IPS-20b (cell line): ENCODE data around the gene MARK3.
"Not testable (repeated sequence)": the region's sequence is repeated elsewhere in the genome, so short reads cannot be mapped to it uniquely, and the experiment has no call there.

Experiments used
- H3K27ac ChIP-seq: one replicate; pipeline ENCODE4 v1.5.1; 2013; ENCODE audit warnings: low read length
- H3K27me3 ChIP-seq: 2 replicates; pipeline ENCODE4 v1.6.1; 2013; ENCODE audit warnings: mild to moderate bottlenecking, low read length, inconsistent platforms; ENCODE audit not compliant: insufficient read depth
- H3K36me3 ChIP-seq: 2 replicates; pipeline ENCODE4 v1.6.1; 2013; ENCODE audit warnings: low read depth, mild to moderate bottlenecking, inconsistent platforms, low read length, moderate library complexity; ENCODE audit not compliant: insufficient read depth
- H3K4me1 ChIP-seq: 2 replicates; pipeline ENCODE4 v1.6.1; 2013; ENCODE audit warnings: mild to moderate bottlenecking, control low read depth, inconsistent platforms, low read length, moderate library complexity; ENCODE audit not compliant: insufficient read depth
- H3K4me3 ChIP-seq: 2 replicates; pipeline ENCODE4 v1.5.1; 2013; ENCODE audit warnings: mild to moderate bottlenecking, low read length, inconsistent platforms
- H3K9ac ChIP-seq: 2 replicates; pipeline ENCODE4 v1.6.1; 2013; ENCODE audit warnings: low read depth, mild to moderate bottlenecking, inconsistent platforms, low read length, moderate library complexity
- H3K9me3 ChIP-seq: 2 replicates; pipeline ENCODE4 v1.6.1; 2013; ENCODE audit warnings: mild to moderate bottlenecking, low read depth, low read length, inconsistent platforms; ENCODE audit not compliant: insufficient read depth

Gene MARK3

DNA sequence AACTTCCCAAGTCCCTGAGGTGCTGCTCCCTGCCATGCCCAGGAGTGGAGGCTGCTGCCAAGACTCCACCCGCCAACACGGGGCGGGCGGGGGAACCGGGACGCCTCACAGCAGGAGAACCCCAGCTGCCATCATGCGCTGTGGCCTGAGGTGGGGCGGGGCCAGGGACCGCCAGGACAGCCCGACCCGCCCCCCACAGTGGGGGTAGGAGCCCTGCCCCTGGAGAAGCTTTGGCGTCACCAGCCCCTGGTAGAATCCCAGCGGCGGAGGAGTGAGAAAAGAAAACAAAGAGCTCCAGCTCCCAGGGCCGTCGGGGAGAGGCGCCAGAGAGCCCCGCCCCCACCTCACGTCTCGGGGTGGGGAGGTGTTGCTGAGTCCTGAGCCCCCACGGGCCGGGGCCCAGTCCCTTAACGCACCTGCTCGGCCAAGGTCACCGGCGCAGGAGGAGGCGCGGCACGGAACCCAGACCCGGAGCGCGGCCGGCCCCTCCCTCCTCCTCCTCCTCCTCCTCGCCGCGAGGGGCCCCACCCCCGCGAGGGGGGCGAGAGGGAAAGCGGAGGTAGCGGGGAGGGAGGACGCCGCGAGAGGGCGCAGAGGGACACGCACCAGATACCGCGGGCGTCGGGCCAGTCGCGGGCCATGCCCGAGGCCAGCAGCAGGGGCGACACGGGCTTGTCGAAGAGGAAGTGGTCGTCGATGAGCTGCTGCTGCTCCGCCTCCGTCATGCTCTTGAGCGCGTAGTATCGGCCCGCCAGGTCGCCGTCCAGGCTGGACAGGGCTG is 135.6 kb downstream of the MARK3 start:
- Histone ChIP-seq H3K27ac (no peak overlapping the region), H3K36me3 (peaks cover 20% of the 10 kb centered on the region), H3K9me3 (no peaks in the 10 kb centered on the region), H3K4me1 (peaks cover 9% of the 10 kb centered on the region; the same call in 1 of the 2 replicates), H3K9ac (peak overlapping the region; percentile 32; the same call in 1 of the 2 replicates), H3K4me3 (peak overlapping the region; percentile 86), H3K27me3 (peaks cover 28% of the 10 kb centered on the region)

DNA sequence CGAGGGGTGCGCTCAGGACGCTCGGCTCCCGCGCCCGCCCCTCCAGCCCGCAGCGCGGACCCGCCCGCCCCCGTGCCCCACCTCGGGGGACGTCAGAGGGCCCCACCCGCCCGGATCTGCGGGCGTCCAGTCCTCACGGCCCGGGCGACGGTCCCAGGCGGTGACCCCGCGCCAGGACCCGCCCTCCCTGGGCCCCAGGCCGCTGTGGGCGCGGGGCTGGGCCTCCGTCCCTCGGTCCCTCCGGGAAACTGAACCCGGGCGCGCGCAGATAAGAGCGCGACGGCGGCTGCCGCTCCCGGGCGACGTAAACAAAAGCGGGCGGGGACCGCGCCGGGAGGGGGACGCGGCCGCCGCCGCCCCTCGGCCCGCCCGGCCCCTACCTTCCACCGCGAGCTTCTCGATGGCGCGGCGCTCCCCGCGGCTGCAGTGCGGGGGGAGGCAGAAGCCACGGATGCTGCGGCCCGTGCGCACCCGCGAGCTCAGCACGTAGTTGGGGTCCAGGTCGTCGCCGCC is 136.3 kb downstream of the MARK3 start:
- Histone ChIP-seq H3K9ac (peak overlapping the region; percentile 32; the same call in 1 of the 2 replicates), H3K9me3 (no peaks in the 10 kb centered on the region), H3K27ac (no peak overlapping the region), H3K27me3 (peaks cover 28% of the 10 kb centered on the region), H3K4me1 (peaks cover 9% of the 10 kb centered on the region; the same call in 1 of the 2 replicates), H3K36me3 (peaks cover 20% of the 10 kb centered on the region), H3K4me3 (peak overlapping the region; percentile 86; the same call in 1 of the 2 replicates)

DNA sequence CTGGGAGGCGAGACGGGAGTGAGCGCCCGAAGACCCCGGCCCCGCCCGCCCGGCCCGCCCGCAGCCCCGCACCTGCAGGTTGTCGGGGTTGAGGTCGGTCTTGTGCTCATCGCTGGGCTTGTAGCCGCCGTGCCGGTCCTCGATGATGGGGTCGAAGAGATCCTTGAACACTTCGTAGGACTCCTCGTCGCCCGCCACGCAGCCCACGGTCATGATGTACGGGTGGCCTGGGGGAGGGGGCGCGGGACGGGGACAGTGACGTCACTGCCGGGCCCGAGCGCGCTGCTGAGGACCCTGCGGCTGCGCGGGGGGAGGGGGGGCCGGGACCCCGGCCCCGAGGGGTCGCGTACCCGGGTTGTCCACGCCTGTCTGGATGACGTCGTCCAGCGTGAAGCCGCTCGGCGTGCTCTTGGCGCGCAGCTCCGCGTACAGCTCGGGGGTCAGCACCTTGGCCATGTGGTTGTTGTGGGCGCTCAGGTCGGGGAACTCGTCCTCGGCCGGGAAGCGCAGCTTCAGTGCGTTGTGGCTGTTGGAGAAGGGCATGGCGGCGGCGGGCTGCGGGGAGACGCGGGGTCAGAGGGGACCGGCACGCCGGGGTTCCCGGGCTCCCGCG is 136.8 kb downstream of the MARK3 start:
- H3K27ac ChIP-seq, result no peak overlapping the region
- peak overlapping the region; percentile 82 for H3K9ac ChIP-seq

DNA sequence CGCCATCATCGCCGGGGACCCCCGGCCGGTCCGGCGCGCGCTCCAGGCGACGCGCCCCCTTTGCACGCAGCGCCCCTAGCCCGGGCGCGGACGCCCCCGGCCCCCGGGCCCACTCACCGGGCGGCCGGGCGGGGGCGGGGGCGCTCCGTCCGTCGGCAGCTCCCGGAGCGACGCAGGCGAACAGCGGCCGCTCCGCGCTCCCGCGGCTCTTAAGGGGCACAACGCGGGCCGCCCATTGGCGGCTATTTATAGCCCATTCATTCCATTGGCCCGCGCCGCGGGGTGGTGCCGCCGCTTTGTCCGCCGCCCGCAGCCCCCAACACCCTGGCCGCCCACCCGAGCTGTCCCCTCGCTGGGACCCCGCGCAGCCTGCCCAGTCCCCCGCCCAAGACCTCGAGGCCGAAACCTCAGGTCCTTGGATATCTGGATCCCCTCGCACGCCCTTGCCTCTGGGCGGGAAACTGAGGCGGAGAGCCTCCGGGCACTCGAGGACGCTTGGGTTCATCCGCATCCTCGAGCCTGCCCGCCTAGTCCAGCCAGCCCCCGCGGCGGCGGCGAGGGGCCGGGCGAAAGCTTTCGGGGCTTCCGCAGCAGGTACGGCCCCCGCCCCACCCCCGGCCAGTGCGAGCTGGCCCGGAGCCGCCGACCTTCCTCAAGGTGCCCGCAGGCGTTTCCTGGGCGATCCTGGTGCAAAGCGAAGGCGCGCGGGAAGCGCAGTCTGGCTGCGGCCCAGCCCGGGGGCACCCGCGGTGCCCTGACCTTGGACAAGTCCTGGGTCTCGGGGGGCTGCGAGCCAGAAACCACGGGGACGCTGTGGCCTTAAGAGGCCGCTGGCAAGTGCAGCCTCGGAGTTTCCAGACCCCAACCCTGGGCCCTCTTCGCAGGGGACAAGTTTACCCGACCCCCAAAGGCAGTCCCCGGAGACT is 137.7 kb downstream of the MARK3 start, which contains the start of gene CKB:
CKB (minus strand) TSS at position 182 of the 926 bp plus-strand sequence. CDS start 337 bp downstream, outside the sequence.
- no peak within 1 kb of the TSS for H3K27ac ChIP-seq
- peak within 1 kb of the TSS; percentile 82 for H3K9ac ChIP-seq
- peaks cover 20% of the 10 kb centered on the region for H3K36me3 ChIP-seq
- no peaks in the 10 kb centered on the region for H3K9me3 ChIP-seq
- peak within 1 kb of the TSS; percentile 86 for H3K4me3 ChIP-seq
- H3K27me3 ChIP-seq, result peaks cover 28% of the 10 kb centered on the region
- H3K4me1 ChIP-seq, result peaks cover 9% of the 10 kb centered on the region; the same call in 1 of the 2 replicates

More for the DNA sequence above, 136.8 kb downstream of the MARK3 start:
- H3K27me3 ChIP-seq, result peaks cover 28% of the 10 kb centered on the region
- H3K4me3 ChIP-seq, result peak overlapping the region; percentile 86
- H3K9me3 ChIP-seq, result no peaks in the 10 kb centered on the region
- peaks cover 9% of the 10 kb centered on the region; the same call in 1 of the 2 replicates for H3K4me1 ChIP-seq
- peaks cover 20% of the 10 kb centered on the region for H3K36me3 ChIP-seq

DNA sequence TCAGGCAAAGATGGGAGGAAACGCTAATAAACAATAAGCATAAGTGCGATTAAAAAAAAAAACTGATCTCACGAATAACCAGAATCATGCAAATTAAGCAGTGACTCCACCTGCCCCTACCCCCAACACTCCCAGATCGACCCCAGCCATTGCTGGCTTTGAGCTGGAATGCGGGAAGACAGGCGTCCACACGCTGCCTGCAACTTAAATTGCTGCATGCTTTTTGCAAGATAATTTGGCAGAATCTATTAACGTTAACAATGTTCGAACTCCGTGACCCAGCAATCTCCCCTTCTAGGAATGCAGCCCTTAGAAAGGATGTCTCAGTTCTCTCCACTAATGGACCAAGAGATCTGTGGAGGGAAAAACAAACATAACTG is 138.3 kb downstream of the MARK3 start:
- Histone ChIP-seq H3K27ac (no peak overlapping the region), H3K9me3 (no peaks in the 10 kb centered on the region), H3K4me1 (peaks cover 7% of the 10 kb centered on the region; the same call in 1 of the 2 replicates), H3K4me3 (peak overlapping the region; percentile 54), H3K9ac (peak overlapping the region; percentile 40; the same call in 1 of the 2 replicates), H3K36me3 (peaks cover 20% of the 10 kb centered on the region), H3K27me3 (peaks cover 28% of the 10 kb centered on the region)

DNA sequence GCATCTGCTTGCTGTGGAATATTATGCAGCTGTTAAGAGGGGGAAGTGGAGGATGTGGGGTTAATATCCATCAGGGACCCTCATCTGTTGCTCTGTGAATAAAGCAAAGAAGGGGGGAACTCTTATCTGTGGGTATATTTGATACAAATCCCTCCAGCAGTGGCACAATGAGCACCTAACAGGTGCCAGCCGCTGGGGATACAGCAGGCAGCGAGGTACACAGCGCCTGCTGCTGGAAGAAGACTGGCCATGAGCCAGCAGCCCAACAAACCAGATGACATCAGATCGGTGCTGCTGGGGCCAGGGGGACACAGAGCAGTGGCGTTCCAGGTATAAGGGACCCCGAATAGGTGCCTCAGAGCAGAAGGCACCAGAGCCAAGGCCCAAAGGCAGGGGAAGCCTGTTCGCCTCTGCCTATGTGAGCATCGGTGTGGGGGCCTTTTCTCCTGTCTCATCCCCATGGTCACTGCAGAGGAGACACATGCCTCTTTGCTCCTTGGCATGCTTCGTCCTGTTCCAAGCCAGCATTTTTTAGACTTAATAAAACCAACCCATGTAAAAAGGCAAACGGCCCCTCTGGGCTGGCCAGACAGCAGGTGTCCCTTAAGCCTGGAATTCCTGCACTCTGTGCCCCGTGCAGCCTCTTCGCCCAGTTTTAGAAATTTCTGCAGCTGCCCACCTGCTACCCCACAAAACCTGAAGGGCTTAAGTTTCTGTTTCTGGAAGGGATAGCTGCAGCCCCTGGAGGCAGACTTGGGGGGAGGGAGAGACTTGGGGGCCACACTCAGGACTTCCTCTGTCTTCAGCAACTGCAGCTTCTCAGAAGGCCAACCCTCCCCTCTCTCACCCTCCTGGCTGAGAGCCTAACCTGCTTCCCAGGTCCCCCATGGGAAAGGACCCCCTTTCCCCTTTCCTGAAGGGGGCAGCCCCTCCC is 139.1 kb downstream of the MARK3 start:
- Histone ChIP-seq H3K9ac (no peak overlapping the region), H3K36me3 (peaks cover 14% of the 10 kb centered on the region), H3K27ac (no peak overlapping the region), H3K4me1 (peaks cover 5% of the 10 kb centered on the region; the same call in 1 of the 2 replicates), H3K9me3 (no peaks in the 10 kb centered on the region), H3K27me3 (peaks cover 28% of the 10 kb centered on the region), H3K4me3 (0 out of 2 replicates have a peak overlapping the region, but pooled peaks have one; percentile 54)

DNA sequence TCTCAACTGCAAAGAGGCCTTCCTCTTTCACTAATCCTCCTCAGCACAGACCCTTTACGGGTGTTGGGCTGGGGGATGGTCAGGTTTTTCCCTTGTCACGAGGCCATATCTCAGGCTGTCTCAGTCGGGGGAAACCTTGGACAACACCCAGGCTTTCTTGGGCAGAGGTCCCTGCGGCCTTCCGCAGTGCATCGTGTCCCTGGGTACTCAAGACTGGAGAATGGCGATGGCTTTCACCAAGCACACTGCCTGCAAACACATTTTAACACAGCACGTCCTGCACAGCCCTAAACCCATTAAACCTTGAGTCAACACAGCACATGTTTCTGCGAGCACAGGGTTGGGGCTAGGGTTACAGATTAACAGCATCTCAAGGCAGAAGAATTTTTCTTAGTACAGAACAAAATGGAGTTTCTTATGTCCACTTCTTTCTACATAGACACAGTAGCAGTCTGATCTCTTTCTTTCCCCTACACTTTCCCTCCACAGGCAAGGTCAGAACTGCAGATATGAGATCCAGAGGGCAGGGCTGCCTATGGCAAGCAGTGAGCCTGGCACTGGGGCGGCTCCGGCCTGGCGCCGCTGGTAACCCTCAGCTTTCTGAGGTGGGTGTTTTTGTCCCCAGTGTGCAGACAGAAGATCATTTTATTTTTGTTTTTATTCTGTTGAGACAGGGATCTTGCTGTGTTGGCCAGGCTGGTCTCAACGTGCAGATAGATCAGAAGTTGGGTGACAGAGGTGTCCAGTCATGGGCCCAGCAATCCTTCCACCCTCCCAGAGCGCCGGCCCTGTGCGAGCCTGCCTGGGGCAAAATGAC is 140.4 kb downstream of the MARK3 start:
- H3K27ac ChIP-seq, H3K9ac ChIP-seq, H3K9me3 ChIP-seq, H3K36me3 ChIP-seq, H3K4me1 ChIP-seq, H3K4me3 ChIP-seq: not testable (repeated sequence)
- H3K27me3 ChIP-seq, result peaks cover 28% of the 10 kb centered on the region

DNA sequence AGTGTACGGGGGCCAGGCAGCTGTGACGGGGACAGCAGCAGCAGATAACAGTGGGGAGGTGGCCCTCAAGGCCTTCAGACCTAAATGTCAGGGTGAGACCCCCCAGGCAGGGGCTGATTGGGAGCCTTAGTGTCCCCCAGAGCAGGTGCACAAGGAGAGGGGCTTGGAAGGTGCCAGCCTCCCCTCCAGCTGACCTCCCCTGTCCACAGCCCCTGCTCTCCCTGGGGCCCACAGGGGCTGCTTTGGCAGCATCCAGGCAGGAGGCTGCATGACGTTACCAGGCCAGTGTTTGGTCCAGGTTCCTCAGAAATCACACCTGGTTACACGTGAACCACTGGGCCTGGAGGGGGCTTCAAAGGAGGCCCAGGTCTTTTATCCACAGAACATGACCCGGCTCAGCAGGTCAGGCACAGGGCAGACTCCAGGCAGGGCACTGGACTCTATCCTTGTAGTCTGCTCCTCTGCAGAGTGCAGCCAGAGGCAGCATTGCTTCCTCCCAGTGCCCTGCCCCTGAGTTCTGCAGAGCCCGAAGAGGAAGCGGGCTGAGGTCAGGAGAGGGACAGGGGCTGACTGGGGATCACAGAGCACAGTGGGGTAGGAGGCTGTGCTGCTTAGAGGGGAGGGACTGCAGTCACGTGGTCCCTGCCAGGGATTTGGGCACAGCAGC is 141.2 kb downstream of the MARK3 start:
- Histone ChIP-seq H3K27ac (no peak overlapping the region), H3K27me3 (peaks cover 28% of the 10 kb centered on the region), H3K36me3 (0 out of 2 replicates have a peak, but pooled peaks cover 4% of the 10 kb centered on the region), H3K9me3 (no peaks in the 10 kb centered on the region), H3K9ac (no peak overlapping the region), H3K4me1 (peaks cover 4% of the 10 kb centered on the region; the same call in 1 of the 2 replicates), H3K4me3 (no peak overlapping the region)

DNA sequence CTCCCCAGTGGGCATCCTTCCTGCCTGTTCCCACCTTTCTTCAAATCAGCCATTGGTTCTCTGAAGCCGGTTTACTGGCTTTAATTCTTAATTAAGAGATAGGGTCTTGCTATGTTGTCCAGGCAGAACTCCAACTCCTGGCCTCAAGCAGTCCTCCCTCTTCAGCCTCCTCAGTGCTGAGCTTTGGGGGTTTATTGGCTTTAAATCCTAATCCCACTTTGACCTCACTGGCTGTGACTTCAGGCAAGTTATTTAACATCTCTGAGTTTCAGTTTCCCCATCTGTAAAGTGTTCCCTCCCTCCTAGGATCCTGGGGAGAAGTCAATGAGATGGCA is 141.7 kb downstream of the MARK3 start:
- Histone ChIP-seq H3K27me3 (peaks cover 28% of the 10 kb centered on the region), H3K27ac (no peak overlapping the region), H3K9me3 (no peaks in the 10 kb centered on the region), H3K36me3 (0 out of 2 replicates have a peak, but pooled peaks cover 4% of the 10 kb centered on the region), H3K9ac (no peak overlapping the region), H3K4me1 (peaks cover 4% of the 10 kb centered on the region; the same call in 1 of the 2 replicates), H3K4me3 (no peak overlapping the region)
